Astrocyte of the spinal cord (primary cell): ENCODE data around the gene GBA2.

Experiments
- DNase-seq: peaks from one replicate; pipeline ENCODE4 v3.0.0; 2011; ENCODE audit warnings: low read depth, low spot score
- H3K4me3 ChIP-seq: 2 replicates; pipeline ENCODE4 v1.5.1; 2011; ENCODE audit warnings: low read depth, mild to moderate bottlenecking, low read length, moderate library complexity
- in situ Hi-C: cut with HindIII; loops from 2 replicates; pipeline ENCODE4 v1.10.0; 2017; ENCODE audit warnings: low sequenced_read_pairs
- TF ChIP-seq, protein P1 (sequence below): IDR thresholded peaks from 2 replicates; pipeline ENCODE4 v1.5.1; 2012; ENCODE audit warnings: low read depth, mild to moderate bottlenecking, low read length, inconsistent platforms

GBA2 gene

DNA sequence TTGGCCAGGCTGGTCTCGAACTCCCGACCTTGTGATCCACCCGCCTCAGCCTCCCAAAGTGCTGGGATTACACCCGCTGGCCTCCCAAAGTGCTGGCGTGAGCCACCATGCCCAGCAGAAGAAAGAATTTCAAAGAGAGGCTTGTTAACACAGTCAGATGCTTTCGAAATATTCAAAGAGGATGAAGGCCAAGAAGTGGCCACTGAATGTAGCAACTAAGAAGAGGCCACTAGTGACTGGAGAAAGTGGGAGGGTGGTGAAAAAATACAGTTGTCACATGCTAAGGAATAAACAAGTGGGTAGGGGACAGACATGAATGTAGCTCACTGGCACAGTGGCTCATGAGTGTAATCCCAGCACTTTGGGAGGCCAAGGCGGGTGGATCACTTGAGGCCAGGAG is 46.3 kb downstream of the GBA2 start:
- H3K4me3 ChIP-seq = no peak overlapping the region
- DNase-seq = no peak
- in situ Hi-C loops = no loop called here
- TF ChIP-seq, protein P1, sequence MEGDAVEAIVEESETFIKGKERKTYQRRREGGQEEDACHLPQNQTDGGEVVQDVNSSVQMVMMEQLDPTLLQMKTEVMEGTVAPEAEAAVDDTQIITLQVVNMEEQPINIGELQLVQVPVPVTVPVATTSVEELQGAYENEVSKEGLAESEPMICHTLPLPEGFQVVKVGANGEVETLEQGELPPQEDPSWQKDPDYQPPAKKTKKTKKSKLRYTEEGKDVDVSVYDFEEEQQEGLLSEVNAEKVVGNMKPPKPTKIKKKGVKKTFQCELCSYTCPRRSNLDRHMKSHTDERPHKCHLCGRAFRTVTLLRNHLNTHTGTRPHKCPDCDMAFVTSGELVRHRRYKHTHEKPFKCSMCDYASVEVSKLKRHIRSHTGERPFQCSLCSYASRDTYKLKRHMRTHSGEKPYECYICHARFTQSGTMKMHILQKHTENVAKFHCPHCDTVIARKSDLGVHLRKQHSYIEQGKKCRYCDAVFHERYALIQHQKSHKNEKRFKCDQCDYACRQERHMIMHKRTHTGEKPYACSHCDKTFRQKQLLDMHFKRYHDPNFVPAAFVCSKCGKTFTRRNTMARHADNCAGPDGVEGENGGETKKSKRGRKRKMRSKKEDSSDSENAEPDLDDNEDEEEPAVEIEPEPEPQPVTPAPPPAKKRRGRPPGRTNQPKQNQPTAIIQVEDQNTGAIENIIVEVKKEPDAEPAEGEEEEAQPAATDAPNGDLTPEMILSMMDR = no peak

DNA sequence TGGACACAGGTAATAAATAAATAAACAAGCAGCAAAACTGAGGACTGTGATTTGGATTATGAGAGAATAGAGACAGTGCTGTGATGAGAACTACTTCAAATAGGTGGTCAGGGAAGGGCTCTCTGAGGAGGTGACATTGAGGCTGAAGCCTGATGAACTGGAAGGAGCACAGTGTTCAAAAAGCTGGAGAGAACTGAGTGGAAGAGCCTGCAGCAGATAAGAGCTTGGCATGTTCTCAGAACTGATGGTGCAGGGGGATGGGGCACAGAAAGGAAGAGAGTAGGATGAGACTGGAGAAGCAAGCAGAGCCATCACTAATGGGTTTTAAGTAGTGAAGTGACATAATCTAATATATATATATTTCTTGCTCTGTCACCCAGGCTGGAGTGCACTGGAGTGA is 48.1 kb downstream of the GBA2 start:
- TF ChIP-seq, protein P1 = no peak
- H3K4me3 ChIP-seq = no peak overlapping the region
- DNase-seq = no peak
- in situ Hi-C loops = no loop called here

DNA sequence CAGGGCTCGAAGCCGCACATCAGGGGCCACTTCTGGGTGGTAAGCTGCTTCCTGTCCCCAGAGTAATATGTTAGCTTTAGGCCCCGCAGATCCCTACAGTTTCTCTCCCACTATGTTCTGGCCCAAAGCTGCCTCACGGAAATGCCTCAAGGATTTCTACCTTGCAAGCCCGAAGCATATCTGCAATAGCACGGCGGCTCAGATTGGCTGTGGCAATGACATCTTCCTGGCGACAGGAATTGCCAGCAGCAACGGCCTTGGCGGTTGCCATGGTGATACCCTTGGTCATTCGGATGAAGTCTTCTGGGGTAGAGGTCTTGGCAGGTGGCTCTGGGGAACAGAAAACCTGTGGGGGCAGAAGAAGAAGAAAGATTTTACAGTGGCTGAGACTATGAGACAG is 49.0 kb downstream of the GBA2 start:
- DNase-seq = no peak
- H3K4me3 ChIP-seq = no peak overlapping the region
- TF ChIP-seq, protein P1 = no peak
- in situ Hi-C loops = no loop called here

DNA sequence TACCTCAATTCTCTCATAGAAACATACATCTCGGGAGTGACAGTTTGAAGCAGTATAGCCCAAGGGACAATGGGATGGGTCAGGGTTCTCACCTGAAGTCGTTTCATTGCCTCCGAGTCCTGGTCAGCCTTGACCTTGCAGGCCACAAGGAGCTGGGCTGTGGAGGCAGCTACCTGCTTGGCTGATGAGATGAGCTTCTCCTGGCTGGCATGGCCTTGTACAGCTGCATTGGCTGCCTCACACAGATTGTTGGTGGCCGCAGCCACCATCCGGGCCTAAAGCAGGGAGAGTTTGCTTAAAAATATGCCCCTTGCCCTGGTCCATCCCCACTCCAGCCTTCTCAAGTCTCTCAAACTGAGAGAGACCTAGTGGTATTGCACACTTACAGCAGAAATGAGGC is 50.8 kb downstream of the GBA2 start:
- no peak overlapping the region for H3K4me3 ChIP-seq
- in situ Hi-C loops = no loop called here
- TF ChIP-seq, protein P1 = no peak
- DNase-seq = no peak

DNA sequence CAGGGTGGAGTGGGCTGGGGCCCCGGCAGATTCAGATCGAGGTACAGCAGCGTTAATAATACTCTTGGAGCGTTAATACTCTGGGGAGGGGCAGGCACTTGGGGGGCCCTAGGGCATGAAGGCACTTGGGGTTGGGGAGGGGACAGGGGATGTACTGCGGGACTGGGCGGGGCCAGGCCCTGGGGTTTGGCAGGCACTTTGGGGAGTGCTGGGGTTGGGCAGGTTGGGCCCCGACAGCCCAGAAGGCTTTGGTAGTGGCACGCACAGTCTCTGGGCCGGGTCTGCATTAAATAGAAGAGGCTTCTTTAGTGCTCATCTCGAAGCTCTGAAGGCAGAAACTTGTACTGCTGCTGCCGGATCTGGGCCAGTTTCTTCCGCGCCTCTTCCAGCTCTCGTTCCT is 51.5 kb downstream of the GBA2 start:
- TF ChIP-seq, protein P1 = no peak
- no peak overlapping the region for H3K4me3 ChIP-seq
- in situ Hi-C loops = no loop called here
- DNase-seq = no peak

DNA sequence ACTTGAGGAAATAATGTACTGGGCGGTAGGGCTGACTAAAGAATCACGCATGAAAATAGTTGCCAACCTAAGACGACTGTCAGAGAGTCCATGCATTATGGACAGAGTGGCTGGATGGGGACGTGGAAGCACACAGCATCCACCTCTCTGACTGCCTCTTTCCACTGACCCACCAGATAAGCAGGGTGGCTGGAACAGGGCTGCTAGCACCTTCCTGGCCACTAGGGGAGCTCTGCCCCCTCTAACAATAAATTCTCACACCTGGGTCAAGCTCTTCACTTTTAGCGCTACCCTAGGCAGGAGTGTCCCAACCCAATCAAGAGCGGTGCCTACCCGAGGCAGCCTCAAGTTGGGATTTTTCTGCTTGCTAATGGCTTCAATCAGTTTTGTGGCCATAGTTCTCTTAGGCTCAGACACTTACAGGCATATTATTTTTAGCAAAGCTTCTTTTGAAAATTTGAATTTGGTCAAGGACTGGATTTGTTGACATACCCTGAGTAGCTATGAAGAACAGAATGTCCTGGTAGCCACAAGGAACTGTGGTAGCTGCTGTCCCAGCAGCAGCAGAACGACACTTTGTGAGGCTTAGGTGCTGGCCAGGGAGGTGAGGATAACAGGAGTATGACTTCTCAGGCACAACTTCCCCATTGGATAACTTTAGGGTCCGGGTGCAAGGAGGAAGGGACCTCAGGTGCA is 52.4 kb downstream of the GBA2 start:
- TF ChIP-seq, protein P1 = peak; percentile 97
- no peak overlapping the region for H3K4me3 ChIP-seq
- in situ Hi-C loops = no loop called here
- peak; percentile 53 for DNase-seq
